Liver (tissue), 3 donors: Measurements from ENCODE around the gene DIP2C.

ENCODE experiments used
- HNF4A ChIP-seq, 2 donors: conservative IDR thresholded peaks; 2 replicates each; pipeline ENCODE4 v1.6.1; 2016; ENCODE audit warnings: antibody characterized with exemption in 2 of 2, mild to moderate bottlenecking in 2 of 2
- JUND ChIP-seq, 2 donors: IDR thresholded peaks; 2 replicates each; pipeline ENCODE4 v1.6.1; 2016; ENCODE audit warnings: antibody characterized with exemption in 2 of 2
- YY1 ChIP-seq: IDR thresholded peaks from 2 replicates; pipeline ENCODE4 v1.6.1; 2016; ENCODE audit warnings: antibody characterized with exemption, mild to moderate bottlenecking
- TF ChIP-seq, protein P1 (sequence below): fragments of 150-350 bp; IDR thresholded peaks from 2 replicates; pipeline ENCODE4 v1.5.1; 2017; ENCODE audit warnings: improper control_type of control experiment, low read depth, low read length; ENCODE audit not compliant: missing input control
- TF ChIP-seq, protein P2 (sequence below): IDR thresholded peaks from 2 replicates; pipeline ENCODE4 v1.6.1; 2016; ENCODE audit warnings: antibody characterized with exemption
- donor health status: healthy.
- donor health status: healthy.

DNA sequence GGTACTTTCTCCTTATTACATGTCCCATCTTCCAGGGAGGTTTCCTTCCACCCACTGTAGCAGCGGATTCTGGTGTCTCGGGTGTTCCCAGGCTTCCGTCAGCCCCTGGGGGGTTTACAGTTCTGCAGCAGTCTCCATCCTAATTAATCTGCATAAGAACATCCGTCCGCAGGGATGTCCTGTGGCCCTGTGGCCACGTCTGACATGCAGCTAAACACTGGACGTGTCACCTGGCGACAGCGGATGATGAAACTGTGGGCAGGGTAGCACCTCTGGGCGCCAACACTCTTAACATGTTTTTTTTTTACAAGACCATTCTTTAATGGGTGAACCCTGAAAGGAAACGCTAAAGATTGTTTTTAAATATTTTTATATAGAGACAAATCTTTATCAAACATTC, 58.2 kb downstream of the DIP2C start:
- TF ChIP-seq, protein P1, sequence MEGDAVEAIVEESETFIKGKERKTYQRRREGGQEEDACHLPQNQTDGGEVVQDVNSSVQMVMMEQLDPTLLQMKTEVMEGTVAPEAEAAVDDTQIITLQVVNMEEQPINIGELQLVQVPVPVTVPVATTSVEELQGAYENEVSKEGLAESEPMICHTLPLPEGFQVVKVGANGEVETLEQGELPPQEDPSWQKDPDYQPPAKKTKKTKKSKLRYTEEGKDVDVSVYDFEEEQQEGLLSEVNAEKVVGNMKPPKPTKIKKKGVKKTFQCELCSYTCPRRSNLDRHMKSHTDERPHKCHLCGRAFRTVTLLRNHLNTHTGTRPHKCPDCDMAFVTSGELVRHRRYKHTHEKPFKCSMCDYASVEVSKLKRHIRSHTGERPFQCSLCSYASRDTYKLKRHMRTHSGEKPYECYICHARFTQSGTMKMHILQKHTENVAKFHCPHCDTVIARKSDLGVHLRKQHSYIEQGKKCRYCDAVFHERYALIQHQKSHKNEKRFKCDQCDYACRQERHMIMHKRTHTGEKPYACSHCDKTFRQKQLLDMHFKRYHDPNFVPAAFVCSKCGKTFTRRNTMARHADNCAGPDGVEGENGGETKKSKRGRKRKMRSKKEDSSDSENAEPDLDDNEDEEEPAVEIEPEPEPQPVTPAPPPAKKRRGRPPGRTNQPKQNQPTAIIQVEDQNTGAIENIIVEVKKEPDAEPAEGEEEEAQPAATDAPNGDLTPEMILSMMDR = no peak
- TF ChIP-seq JUND (IDR thresholded peaks at IDR 0.05) (no peak), YY1 (no peak), HNF4A (conservative IDR thresholded peaks at IDR 0.05) (no peak)
- TF ChIP-seq, protein P2, sequence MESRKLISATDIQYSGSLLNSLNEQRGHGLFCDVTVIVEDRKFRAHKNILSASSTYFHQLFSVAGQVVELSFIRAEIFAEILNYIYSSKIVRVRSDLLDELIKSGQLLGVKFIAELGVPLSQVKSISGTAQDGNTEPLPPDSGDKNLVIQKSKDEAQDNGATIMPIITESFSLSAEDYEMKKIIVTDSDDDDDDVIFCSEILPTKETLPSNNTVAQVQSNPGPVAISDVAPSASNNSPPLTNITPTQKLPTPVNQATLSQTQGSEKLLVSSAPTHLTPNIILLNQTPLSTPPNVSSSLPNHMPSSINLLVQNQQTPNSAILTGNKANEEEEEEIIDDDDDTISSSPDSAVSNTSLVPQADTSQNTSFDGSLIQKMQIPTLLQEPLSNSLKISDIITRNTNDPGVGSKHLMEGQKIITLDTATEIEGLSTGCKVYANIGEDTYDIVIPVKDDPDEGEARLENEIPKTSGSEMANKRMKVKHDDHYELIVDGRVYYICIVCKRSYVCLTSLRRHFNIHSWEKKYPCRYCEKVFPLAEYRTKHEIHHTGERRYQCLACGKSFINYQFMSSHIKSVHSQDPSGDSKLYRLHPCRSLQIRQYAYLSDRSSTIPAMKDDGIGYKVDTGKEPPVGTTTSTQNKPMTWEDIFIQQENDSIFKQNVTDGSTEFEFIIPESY = no peak
